Measurements from ENCODE around the gene DHX57.

Gene DHX57

DNA sequence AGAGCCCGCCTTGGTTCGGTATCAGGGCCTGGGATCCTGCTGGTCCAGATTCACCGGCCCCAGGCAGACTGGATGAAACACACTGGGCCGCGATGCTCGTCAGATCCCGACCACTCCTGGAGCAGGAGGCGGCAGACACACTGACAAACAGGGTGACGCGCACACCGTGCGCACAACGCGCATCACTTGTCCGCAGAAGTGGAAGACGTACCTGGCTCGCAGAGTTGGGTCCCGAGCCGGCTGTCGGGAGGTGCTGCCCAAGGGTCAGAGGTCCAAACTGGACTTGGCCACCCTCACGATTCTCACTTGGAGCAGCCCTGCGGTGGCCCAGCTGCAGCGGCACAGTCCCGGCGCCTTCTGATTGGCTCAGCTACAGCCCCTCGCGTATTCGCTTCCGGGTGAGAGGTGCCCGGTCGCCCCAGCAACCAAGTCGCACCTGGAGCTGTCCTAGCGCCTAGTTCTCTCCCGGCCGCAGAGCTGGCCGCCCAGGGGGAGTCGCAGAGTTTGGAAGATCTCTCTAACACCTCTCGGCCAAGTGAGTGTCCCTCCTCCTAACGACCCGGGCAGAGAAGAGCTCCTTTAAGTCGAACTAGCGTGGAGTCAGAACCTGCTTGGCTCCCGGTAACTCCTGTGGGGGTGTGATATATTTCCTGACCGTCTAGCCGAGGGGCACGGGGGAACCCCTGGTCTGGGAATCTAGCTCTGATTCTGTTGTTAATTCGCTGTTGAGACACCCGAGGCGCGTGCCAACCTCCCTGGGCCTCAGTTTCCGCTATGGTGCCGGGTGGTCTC lies at the start of gene DHX57, which contains the start of gene MORN2:
DHX57 (minus strand) TSS at position 359 of the 792 bp plus-strand sequence. CDS start 7,529 bp downstream, outside the sequence.
MORN2 (plus strand) TSS at position 401 of the 792 bp plus-strand sequence.
- DNase-seq: peak; percentile 51

DNA sequence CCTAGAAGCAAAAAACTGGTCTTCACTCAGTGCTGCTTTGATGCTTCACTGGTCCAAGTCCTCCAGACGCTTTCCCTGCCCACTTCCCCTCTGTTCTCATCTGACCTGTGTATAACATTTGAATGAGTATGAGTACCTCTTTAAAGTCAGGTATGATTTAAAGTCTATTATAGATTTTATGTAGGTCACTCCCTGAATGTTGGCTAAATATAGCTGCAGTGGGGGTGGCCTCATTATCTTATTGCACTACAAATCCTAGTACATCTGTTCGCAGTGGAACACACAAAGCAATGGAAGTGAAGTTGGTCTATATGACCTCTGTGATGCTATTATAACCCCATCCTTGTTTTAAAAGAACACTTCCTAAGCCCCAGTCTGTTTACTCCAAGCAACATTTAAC lies 47.2 kb upstream of the DHX57 start:
- DNase-seq: no peak

GRCh38 chr2:38922389-38922788 lies 46.7 kb upstream of the DHX57 start:
- DNase-seq: no peak

- DNase-seq: no peak
Observed at GRCh38 chr2:38912619-38913018, 36.9 kb upstream of the DHX57 start.

GRCh38 chr2:38911191-38911590 lies 35.5 kb upstream of the DHX57 start:
- DNase-seq: no peak

DNA sequence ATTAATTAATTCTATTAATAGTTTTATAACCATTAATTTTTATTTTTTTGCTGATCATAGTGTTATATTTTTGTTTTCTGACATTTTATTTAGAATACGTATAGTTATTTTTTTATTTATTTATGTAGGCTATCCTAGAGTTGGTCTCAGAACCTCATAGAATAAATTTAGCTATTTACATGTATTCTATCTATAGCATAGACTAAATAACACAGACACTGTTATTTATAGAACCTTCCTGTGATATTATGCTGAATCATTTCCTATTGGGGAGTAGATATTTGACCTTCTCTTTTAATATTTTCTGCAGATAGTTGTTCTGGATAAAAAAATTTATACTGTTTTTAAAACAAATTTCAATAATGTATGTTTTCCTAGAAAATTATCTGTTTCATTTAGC lies 34.1 kb upstream of the DHX57 start:
- no peak for DNase-seq

GRCh38 chr2:38907743-38908562 lies 32.2 kb upstream of the DHX57 start:
- DNase-seq: no peak

GRCh38 chr2:38907242-38907641 lies 31.5 kb upstream of the DHX57 start:
- no peak for DNase-seq

- DNase-seq: no peak
Observed at GRCh38 chr2:38905251-38905650, 29.5 kb upstream of the DHX57 start.

- no peak for DNase-seq
Observed at GRCh38 chr2:38900726-38901125, 25.0 kb upstream of the DHX57 start.

DNA sequence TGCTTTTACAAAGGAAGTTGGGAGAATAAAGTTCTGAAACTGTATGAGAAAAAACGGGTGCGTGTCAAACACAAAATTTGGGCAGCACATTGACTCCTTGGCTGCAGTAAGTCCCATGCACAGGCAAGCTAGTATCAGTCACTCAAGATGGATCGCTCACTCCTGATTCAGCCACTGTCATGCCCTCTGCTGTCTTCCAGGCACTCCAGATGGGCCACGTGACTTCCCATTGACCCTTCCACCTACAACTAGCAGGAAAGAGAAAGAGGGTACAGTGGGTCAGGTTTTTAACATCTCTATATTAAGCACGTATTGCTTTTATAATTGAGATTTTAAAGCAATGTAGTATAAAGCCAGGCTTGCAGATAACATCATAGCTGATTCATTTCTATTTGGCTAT lies 22.5 kb upstream of the DHX57 start:
- DNase-seq: no peak

DNA sequence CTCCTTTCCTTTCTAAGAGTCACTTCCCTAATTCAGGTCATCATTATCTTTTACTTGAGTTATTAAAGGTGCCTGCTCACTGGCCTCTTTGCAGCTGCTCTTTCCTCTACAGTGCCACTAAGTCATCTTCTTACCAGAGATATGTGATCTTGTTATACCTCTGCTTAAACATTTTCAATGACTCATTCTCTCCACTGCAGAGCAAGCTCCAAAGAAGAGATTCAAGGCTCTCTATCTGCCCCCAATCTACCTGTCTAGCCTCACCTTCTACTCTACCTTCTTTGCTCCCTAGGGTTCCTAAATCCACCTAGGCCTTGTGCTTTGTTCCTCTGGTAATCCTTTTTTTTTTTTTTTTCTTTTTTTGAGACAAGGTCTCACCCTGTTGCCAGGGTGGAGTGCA lies 17.1 kb upstream of the DHX57 start:
- no peak for DNase-seq

- DNase-seq: no peak
Observed at GRCh38 chr2:38889575-38889974, 13.8 kb upstream of the DHX57 start, which contains the start of gene ARHGEF33. TSS of gene ARHGEF33 (plus strand) at chr2:38889875. CDS start at chr2:38919448, 29,573 bp downstream.

DNA sequence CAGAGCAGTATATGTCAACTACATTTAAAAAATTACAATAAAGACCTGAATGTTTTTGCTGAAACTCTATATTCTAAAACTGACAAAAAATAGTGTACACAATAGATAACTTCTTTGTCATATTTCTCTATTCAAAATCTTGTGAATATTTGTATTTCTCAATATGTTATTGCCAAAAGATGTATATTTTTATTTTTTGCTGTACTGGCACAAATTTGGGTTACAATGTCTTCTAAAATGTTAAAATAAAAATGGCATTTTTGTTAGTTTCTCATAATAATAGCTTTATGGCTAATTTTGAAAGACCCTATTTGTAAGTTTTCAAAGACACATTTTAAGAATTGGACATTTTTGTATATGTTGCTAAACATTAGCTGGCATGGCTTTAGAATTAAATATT lies 13.3 kb upstream of the DHX57 start:
- no peak for DNase-seq

GRCh38 chr2:38887902-38888554 lies 12.3 kb upstream of the DHX57 start:
- DNase-seq: no peak

DNA sequence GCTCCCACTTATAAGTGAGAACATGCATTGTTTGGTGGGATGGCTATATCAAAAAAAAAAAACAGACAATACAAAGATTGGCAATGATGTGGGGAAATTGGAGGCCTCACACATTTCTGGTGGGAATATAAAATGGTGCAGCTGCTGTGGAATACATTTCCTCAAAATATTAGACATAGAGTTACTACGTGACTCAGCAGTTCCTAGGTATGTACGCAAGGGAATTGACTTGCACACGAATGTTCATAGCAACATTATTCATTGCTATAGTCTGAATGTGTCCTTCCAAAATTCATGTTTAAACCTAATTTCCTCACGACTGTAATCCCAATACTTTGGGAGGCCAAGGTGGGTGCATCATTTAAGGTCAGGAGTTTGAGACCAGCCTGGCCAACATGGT lies 11.6 kb upstream of the DHX57 start:
- DNase-seq: no peak

GRCh38 chr2:38886063-38886462 lies 10.3 kb upstream of the DHX57 start:
- no peak for DNase-seq

GRCh38 chr2:38876407-38876806 lies 673 bp upstream of the DHX57 start:
- DNase-seq: no peak

DNA sequence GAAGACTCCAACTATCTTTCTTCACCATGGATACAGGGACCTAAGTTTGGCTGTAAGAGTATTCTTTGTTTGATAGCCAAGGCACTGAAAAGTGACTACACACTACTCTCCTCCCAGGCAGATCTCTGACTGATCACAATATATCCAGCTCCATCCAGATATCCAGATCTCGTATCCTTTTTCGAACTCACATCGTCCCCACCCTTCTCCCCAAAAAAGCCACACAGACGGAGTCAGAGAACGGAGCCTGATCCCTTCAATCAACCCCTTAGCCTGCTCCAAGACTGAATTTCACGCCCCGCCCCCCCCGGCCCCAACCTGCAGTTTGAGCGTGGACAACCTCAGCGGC lies 533 bp downstream of the DHX57 start:
- DNase-seq: no peak

DNA sequence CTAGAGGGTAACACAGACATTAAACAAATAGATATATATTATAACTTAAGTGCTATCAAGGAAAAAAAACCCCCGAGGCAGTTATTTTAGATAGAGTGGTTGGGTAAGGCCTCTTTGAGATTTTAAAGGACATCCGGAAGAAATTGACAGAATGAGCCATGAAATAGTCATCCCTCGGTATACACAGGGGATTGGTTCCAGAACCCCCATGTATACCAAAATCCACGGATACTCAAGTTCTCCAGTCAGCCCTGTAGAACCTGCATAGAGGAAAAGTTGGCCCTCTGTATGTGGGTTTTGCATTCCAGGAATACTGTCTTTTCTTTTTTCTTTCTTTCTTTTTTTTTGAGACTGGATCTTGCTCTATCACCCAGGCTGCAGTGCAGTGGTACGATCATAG lies 2.0 kb downstream of the DHX57 start:
- no peak for DNase-seq

GRCh38 chr2:38871432-38871831 lies 4.3 kb downstream of the DHX57 start:
- no peak for DNase-seq

GRCh38 chr2:38866773-38867443 lies 8.8 kb downstream of the DHX57 start:
- no peak for DNase-seq

Data from NCI-H1092 (cell line).